GM23338 (cell line): ENCODE measurements around the gene NSMCE1. TPM values are rescaled to one million over a fixed set of nuclear protein-coding genes. Genes with fewer than 3 reads are reported as not detected.

Experiments used
- ATAC-seq: fragments of 200-7000 bp; cut with Tn5 transposase; 3 replicates; pipeline ENCODE4 v1.9.1; 2020
- DNase-seq: peaks from one replicate; pipeline ENCODE4 v3.0.0-alpha.2; 2015; ENCODE audit warnings: low spot score
- H2AFZ ChIP-seq: fragments of 200-600 bp; sonication (generic); 2 replicates; pipeline ENCODE4 v1.8.0; 2016; ENCODE audit warnings: antibody characterized with exemption, mild to moderate bottlenecking, moderate library complexity
- H3F3A ChIP-seq: fragments of 200-600 bp; sonication (generic); replicated peaks from 2 replicates; pipeline ENCODE4 v1.8.0; 2017; ENCODE audit warnings: antibody characterized with exemption, mixed run types, low read depth
- H3K27ac ChIP-seq: fragments of 200-600 bp; sonication (generic); 2 replicates; pipeline ENCODE4 v1.6.1; 2016; ENCODE audit warnings: low read depth
- H3K27me3 ChIP-seq: fragments of 200-600 bp; sonication (generic); 2 replicates; pipeline ENCODE4 v1.8.0; 2016; ENCODE audit warnings: mild to moderate bottlenecking, mixed run types, moderate library complexity; ENCODE audit not compliant: insufficient read depth
- H3K36me3 ChIP-seq: fragments of 200-600 bp; sonication (generic); 2 replicates; pipeline ENCODE4 v1.8.0; 2016; ENCODE audit warnings: mild to moderate bottlenecking; ENCODE audit not compliant: insufficient read depth
- H3K4me1 ChIP-seq: fragments of 200-600 bp; sonication (generic); 2 replicates; pipeline ENCODE4 v1.8.0; 2016; ENCODE audit warnings: mild to moderate bottlenecking, moderate library complexity; ENCODE audit not compliant: insufficient read depth
- H3K4me2 ChIP-seq: fragments of 200-600 bp; sonication (generic); 2 replicates; pipeline ENCODE4 v1.7.1; 2017; ENCODE audit warnings: mixed run types
- H3K4me3 ChIP-seq: fragments of 200-600 bp; sonication (generic); 2 replicates; pipeline ENCODE4 v1.6.1; 2016; ENCODE audit warnings: mixed run types
- H3K79me2 ChIP-seq: fragments of 200-600 bp; sonication (generic); replicated peaks from 2 replicates; pipeline ENCODE4 v1.8.0; 2017; ENCODE audit warnings: mild to moderate bottlenecking; ENCODE audit not compliant: insufficient read depth
- H3K9me2 ChIP-seq: fragments of 200-600 bp; sonication (generic); 2 replicates; pipeline ENCODE4 v1.8.0; 2017; ENCODE audit not compliant: insufficient read depth
- H4K20me1 ChIP-seq: fragments of 200-600 bp; sonication (generic); replicated peaks from 2 replicates; pipeline ENCODE4 v1.8.0; 2017; ENCODE audit warnings: mild to moderate bottlenecking; ENCODE audit not compliant: insufficient read depth
- H3K27ac Mint-ChIP-seq: 2 replicates; pipeline ENCODE4 v1.8.0; 2020; ENCODE audit warnings: inconsistent platforms, mild to moderate bottlenecking, moderate library complexity, mixed read lengths
- H3K27me3 Mint-ChIP-seq: 3 replicates; pipeline ENCODE4 v1.8.0; 2022; ENCODE audit warnings: low read depth, mild to moderate bottlenecking, moderate library complexity, mixed read lengths, inconsistent platforms; ENCODE audit not compliant: insufficient read depth, poor library complexity
- H3K36me3 Mint-ChIP-seq: 3 replicates; pipeline ENCODE4 v1.8.0; 2021; ENCODE audit warnings: low read depth, mild to moderate bottlenecking, inconsistent platforms, moderate library complexity, mixed read lengths
- H3K4me1 Mint-ChIP-seq: 3 replicates; pipeline ENCODE4 v1.8.0; 2020; ENCODE audit warnings: mild to moderate bottlenecking, inconsistent platforms, mixed read lengths
- H3K4me3 Mint-ChIP-seq: 3 replicates; pipeline ENCODE4 v1.8.0; 2021; ENCODE audit warnings: moderate library complexity, mild to moderate bottlenecking, inconsistent platforms, mixed read lengths
- H3K9me3 Mint-ChIP-seq: 3 replicates; pipeline ENCODE4 v1.8.0; 2020; ENCODE audit warnings: moderate library complexity, mild to moderate bottlenecking, inconsistent platforms, mixed read lengths
- CREB1 ChIP-seq: fragments of 250-450 bp; sonication (Bioruptor Pico); IDR thresholded peaks from 2 replicates; pipeline ENCODE4 v1.5.0; 2020; ENCODE audit warnings: low read depth, mild to moderate bottlenecking, moderate library complexity
- CTCF ChIP-seq, 2 experiments: fragments of 200-600 bp in 1 of 2; sonication (generic) in 1 of 2; conservative IDR thresholded peaks; 2 replicates each; pipeline versions ENCODE4 v1.5.1 to v1.6.1; 2016 to 2017; ENCODE audit warnings: antibody characterized with exemption in 2 of 2, low read depth in 2 of 2, mild to moderate bottlenecking in 2 of 2, moderate library complexity in 1 of 2
- ETS1 ChIP-seq: IDR thresholded peaks from 2 replicates; pipeline ENCODE4 v1.6.1; 2016; ENCODE audit warnings: antibody characterized with exemption
- EZH2phosphoT487 ChIP-seq: fragments of 200-600 bp; sonication (generic); IDR thresholded peaks from one replicate; pipeline ENCODE4 v1.8.1; 2018; ENCODE audit warnings: antibody characterized with exemption; ENCODE audit not compliant: unreplicated experiment
- JUNB ChIP-seq: IDR thresholded peaks from one replicate; pipeline ENCODE4 v1.6.1; 2016; ENCODE audit warnings: antibody characterized with exemption; ENCODE audit not compliant: unreplicated experiment
- REST ChIP-seq: IDR thresholded peaks from one replicate; pipeline ENCODE4 v1.6.1; 2018; ENCODE audit warnings: antibody characterized with exemption; ENCODE audit not compliant: unreplicated experiment
- STAT1 ChIP-seq: IDR thresholded peaks from one replicate; pipeline ENCODE4 v1.6.1; 2016; ENCODE audit warnings: antibody characterized with exemption; ENCODE audit not compliant: unreplicated experiment
- ZNF114 ChIP-seq: fragments of 250-450 bp; sonication (Bioruptor Pico); IDR thresholded peaks from 2 replicates; pipeline ENCODE4 v1.5.0; 2020; ENCODE audit warnings: mild to moderate bottlenecking, moderate library complexity
- ZNF462 ChIP-seq: fragments of 250-450 bp; sonication (Bioruptor Pico); IDR thresholded peaks from 2 replicates; pipeline ENCODE4 v1.5.0; 2020; ENCODE audit warnings: mild to moderate bottlenecking, moderate library complexity
- polyA plus RNA-seq: library from polyadenylated mRNA; unstranded; fragments of >200 nt; fragmentation: Nextera tagmentation; extraction: Ambion mirVana; gene quantifications from 2 replicates; pipeline ENCODE4 v1.2.1, GENCODE V29; 2016
- total RNA-seq: library from RNA; depleted of rRNA; stranded (reverse); fragments of >200 nt; shearing (Covaris generic); gene quantifications from 2 replicates; pipeline ENCODE4 v1.2.3, GENCODE V29; 2014

The NSMCE1 gene
- total and polyA plus RNA-seq, 2 experiments from 2014 or later: 30.6 to 50.8 TPM

GRCh38 chr16:27312580-27313421, 44.2 kb upstream of the NSMCE1 start (continued):
- TF ChIP-seq ZNF462 (CRISPR knock-in tag): no peak
- TF ChIP-seq ETS1: no peak

- Histone ChIP-seq H4K20me1 (no peaks in the 10 kb centered on the region), H3K27ac (no peak overlapping the region), H3K4me1 (peaks cover 10% of the 10 kb centered on the region; the same call in 1 of the 2 replicates), H3K36me3 (no peaks in the 10 kb centered on the region), H3K9me2 (no peaks in the 10 kb centered on the region), H3F3A (0 out of 2 replicates have a peak, but pooled peaks cover 2% of the 10 kb centered on the region), H3K4me3 (no peak overlapping the region), H3K4me2 (no peak overlapping the region), H2AFZ (no peak overlapping the region), H3K27me3 (peaks cover 17% of the 10 kb centered on the region), H3K79me2 (peaks cover 6% of the 10 kb centered on the region; the same call in 1 of the 2 replicates)
- H3K9me3 Mint-ChIP-seq: no peaks in the 10 kb centered on the region; the same call in 2 of the 3 replicates
- H3K27ac Mint-ChIP-seq: no peak overlapping the region
- ATAC-seq (no peak), DNase-seq (no peak)
- no peaks in the 10 kb centered on the region; the same call in 1 of the 3 replicates for H3K36me3 Mint-ChIP-seq
- H3K4me3 Mint-ChIP-seq: no peak overlapping the region
- peaks cover 15% of the 10 kb centered on the region for H3K4me1 Mint-ChIP-seq
- H3K27me3 Mint-ChIP-seq: peaks cover 10% of the 10 kb centered on the region
- TF ChIP-seq JUNB (no peak), CREB1 (CRISPR knock-in tag) (no peak), EZH2phosphoT487 (no peak), STAT1 (no peak), ETS1 (no peak), ZNF114 (CRISPR knock-in tag) (no peak), REST (no peak), CTCF (conservative IDR thresholded peaks at IDR 0.05; ENCODE audit: low read depth in 2 of 2) (no peak)
These were observed 43.3 kb upstream of the NSMCE1 start for GRCh38 chr16:27311897-27312303.
